KG1 (cell line): Measurements from ENCODE around the gene GUCY1A2.

ENCODE experiments used
- DNase-seq: peaks from one replicate; lab custom pipeline; 2025; lab: John Stamatoyannopoulos, UW

The GUCY1A2 gene

GRCh38 chr11:106998916-106999188, 19.4 kb downstream of the GUCY1A2 start:
- DNase-seq: no peak

DNA sequence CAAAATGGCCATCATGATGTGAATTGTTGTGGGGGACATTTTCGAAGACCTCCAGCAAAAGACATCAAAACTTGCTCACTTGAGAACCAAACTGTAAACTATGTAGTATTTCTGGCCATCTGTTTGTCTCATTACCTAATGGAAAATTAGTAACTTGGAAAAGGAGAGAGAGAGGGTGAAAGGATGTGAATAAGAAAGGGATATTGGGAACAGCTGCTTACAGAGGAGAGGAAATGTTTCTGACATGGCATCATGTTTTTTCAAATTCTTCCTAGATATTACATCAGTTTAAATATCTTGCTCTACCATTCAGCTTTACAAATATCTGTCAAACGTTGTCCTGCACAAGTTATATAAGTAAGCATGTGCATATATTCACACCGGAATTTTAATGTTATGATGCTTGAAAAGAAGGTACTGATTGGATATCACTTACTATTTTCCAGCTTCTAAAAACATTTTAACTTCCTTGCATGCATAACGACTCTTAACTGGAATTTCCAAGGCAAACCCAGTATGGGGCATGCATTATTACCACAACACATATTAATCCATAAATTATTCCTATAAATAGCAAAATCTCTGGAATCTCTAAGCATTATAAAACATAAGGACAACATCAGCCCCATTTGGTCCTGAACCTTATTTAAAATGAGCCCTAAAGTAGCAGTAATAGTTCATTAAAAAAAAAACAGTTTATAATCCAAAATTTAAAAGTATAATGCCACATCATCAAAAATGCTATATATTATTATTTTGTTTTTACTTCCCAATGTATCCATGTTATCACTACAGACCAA, 20.0 kb downstream of the GUCY1A2 start:
- no peak for DNase-seq

DNA sequence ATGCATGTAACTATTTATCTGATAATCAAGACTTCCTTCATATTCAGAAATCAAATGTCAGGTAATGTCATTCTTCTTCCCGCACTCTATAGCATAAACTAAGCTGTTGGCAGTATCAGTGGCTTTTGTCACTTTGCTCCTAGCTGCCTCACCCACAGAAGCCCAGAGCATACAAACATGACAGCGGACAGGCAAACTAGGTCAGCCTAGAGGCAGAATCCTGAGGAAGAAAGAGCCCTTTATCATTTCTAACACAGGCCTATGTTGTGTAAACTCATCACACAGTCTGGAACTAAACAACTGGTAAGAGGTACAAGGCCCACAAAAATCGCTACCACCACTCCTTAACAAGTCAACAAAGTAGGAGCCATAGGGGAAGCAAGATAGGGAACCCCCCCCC, 21.0 kb downstream of the GUCY1A2 start:
- no peak for DNase-seq

GRCh38 chr11:106996691-106997090, 21.6 kb downstream of the GUCY1A2 start:
- no peak for DNase-seq

DNA sequence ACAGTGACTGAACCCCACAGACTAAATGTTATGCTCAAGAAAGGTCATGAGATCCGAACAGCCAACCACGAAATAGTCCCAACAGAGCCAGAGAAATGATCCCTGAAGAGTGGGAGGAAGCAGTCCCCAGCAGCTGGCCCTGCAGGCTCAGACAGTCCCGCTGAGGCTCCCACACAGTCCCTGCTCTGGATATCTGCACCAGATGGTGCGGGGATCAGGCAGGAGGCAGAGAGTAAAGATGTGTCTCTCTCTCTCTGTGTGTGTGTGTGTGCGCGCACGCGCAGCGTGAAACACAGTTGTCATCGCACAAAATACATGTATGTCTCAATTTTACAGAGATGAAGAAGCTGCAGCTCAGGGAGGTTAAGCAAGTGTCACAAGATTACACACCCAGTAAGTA, 27.9 kb downstream of the GUCY1A2 start:
- DNase-seq: no peak

DNA sequence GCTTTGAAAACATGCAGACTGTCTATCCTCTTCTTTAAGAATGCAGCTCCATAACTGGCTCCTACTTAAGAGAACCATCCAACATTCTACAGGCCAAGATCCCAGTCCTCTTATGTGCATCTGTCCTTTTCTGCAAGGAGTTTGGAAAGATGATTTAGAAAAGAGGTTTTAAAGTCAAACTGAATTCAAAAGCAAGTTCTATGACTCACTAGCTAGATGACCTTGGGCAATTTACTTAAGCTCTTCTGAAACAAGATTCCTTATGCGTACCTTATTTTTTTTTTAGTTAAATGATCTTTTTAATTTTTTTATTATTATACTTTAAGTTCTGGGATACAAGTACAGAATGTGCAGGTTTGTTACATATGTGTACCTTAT, 29.2 kb downstream of the GUCY1A2 start:
- DNase-seq: no peak

DNA sequence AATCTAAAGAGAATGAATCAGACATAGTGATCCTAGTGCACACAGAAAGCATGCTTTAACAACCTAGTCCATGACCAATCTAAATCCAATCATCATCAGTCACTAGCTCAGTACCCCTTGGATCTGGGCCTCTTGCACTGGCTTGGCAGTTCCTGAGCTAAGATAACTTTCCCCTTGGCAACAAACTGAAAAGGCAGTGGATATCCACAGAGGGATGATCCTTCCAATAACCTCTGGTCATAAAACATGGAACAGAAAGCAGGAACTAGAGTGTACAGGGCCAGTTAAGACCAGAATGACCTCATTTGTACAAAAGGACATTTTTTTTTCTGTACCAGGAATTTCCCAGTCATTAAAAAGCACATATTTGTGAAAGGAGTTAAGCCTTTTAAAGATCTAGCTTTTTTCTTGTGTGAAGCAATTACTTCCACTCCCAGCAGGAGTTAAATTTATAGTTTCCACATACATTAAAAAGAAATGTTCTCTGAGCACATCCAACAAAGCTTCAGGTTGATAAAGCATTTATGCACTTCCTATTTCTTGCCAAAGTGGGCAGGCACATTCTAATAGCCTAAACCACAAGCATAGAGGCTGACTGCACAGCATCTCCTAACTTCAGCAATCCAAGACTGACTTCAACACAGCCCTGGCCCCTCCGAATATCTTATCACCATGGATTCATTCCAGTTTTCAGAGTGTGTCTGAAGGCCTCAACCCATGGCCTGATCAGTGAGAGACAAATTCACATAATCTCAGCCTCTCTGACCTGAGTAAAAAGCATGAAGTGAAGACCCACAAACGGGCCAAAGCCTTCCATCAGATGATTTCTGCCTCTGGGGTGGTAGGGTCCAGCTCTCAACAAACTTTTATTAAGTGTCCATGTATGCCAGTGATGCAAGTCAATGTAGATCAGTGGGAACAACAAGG, 29.9 kb downstream of the GUCY1A2 start:
- no peak for DNase-seq

DNA sequence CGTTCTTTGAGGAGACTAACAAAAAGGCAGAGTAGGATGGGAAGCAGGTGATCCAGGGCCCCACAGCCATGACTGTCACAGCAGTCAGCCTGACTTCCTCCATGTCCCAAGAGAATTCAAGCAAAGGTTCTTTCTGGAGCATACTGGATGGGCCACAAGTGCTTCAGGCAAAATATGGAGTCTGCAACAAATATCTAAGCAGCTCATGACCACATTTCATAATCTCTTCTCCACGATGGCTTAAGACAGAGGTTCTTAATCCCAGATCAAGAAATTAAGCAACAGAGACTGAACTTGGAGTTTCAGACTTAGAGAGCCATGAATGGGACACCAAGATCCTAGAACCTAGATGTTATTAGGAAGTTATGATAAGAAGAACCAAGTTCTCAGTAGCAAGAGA, 31.6 kb downstream of the GUCY1A2 start:
- no peak for DNase-seq

DNA sequence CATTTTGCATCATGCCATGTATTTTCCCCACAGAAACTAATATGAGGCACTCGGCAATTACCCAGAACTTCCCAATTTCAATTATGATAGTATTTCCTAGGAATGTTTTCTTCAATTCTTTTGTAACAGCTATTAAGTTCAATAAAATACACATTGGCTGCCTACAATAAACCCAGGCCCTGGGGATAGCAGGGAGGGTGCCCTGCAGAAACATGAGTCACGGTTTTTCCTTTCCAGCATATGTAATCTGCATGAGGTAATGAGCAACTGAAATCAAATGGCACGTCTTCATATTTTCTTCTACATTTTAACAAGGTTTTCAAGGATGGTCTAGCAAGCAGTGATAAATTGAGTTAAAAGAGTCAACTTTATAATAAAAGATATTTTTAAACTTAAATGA, 32.0 kb downstream of the GUCY1A2 start:
- no peak for DNase-seq

- no peak for DNase-seq
Measured at GRCh38 chr11:106983991-106984390, 34.3 kb downstream of the GUCY1A2 start.

DNA sequence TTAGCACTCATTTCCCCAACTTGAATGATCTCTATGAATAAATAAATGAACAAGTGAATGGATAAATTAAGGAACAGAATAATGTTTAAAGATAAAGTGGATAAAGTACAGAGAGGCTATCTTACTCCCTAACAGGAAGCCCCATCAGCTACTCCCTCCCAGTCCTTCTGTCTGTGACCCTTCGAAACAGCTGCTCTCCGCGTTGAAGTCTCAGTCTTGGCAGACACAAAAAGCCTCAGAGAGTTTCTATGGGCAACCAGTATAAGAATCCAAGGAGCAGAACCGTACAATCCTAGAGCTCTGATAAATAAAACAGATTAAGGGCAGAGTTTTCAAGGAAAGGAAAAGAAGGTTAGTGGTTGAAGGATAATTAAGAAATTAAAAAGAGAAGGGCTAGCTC, 35.0 kb downstream of the GUCY1A2 start:
- DNase-seq: no peak

DNA sequence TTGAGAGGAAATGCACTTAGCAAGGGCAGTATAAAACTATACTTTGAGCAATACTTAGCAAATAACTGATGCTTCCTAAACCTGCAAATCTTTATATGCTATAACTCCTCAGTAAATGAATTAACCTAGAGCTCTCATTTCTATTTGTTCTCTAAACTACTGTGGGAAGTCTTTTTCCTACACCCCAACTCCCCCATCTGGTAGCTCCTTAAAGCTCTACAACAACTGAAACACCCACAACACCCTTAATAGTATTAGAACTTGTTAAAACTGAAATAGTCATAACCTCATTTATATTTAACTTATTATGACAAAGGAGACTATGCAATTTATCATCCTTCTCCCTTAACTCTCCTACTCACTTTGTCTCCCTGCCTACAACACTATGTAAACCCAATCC, 43.4 kb downstream of the GUCY1A2 start:
- DNase-seq: no peak

- no peak for DNase-seq
Measured at GRCh38 chr11:106971864-106972263, 46.4 kb downstream of the GUCY1A2 start.

GRCh38 chr11:106969644-106970355, 48.5 kb downstream of the GUCY1A2 start:
- no peak for DNase-seq

GRCh38 chr11:106962995-106963394, 55.3 kb downstream of the GUCY1A2 start:
- no peak for DNase-seq

- no peak for DNase-seq
Measured at GRCh38 chr11:106961518-106961917, 56.8 kb downstream of the GUCY1A2 start.

DNA sequence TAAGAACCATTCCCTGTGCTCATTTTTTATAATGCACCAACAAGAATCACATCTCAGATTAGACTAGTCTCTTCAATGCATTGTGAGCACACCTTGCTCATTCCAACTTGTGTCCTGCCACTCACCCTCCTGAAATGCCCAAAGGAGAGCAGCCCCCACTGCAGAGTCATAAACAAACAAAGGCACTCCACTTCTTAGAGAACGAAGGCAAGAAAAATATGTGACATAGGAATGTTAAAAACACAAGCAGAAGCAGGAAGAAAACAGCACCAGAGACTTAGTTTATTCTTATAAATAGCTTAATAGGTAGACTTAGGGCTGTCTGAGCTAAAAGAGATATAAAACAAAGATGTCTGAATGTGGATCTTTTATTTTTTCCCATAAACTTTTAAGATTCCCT, 57.2 kb downstream of the GUCY1A2 start:
- no peak for DNase-seq

- DNase-seq: no peak
Measured at GRCh38 chr11:106959800-106960199, 58.5 kb downstream of the GUCY1A2 start.

- DNase-seq: no peak
Measured at GRCh38 chr11:106959386-106959785, 58.9 kb downstream of the GUCY1A2 start.

DNA sequence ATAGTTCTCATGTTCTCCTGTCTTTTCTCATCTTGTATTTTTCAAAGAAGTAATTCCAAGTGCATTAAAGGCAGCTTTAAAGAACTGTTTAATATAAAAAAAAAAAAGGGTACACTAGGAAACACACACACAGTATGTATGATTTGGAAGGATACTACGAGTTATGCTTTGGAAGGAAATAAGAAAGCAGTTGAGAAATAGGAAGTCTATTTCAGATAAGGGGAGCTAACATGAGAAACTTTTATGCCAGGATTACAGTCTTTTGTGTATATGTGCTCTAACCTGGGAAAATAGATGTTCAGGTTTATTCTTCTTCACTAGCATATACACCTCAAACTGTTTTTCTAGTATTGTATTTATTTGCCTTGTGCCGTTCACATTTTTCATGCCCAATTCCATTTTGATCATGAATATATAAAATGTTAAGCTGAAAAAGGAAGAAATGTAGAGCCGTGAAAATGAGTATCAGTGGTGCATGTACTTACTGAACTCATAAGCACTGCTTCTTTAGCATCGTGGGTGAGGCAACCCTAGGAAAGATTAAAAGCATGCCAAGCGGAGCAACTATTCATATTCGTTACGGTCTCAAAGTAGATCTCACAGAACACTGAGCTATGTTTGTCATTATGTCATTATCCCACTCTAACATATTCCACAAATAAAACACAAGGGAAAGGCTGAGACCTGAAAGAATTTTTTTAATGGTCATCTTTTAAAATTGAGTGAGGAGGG, 59.6 kb downstream of the GUCY1A2 start:
- no peak for DNase-seq

GRCh38 chr11:106957030-106957482, 61.2 kb downstream of the GUCY1A2 start:
- no peak for DNase-seq

DNA sequence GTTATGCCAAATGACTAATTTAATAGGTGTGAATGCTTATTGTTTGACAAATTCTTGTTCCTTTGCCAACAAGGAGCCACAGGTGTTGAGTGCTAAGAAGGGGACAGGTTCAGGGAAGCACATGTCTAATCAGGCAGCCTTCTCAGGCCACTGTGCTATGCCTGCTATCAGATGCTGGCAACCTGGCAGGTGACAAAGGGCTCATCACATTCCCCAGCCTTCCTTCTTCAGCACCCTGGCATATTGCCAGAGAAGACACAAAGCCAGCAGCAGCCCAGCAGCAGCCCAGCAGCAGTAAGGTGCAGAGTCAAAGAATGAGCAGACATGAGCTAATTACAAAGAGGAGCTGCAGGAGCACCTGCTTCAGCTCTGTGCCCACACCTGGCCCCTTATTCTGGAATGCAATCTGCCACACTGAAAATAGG, 68.2 kb downstream of the GUCY1A2 start:
- no peak for DNase-seq
